Pancreas (tissue), 10 donors: ENCODE data around the gene ARHGAP33. TPM values are rescaled to one million over a fixed set of nuclear protein-coding genes. Genes with fewer than 3 reads are reported as not detected.

Source experiments
- ATAC-seq, 4 donors: fragments of 200-7000 bp; cut with Tn5 transposase; one replicate each; pipeline versions ENCODE4 v1.8.0 to v1.9.1; 2020; ENCODE audit warnings: mild to moderate bottlenecking in 4 of 4, moderate library complexity in 4 of 4
- DNase-seq, 6 donors: peaks; one replicate each; pipeline ENCODE4 v3.0.0-alpha.2; 2020
- FAIRE-seq: peaks from 2 replicates; lab custom pipeline; 2012; peaks lifted over from hg19 to GRCh38; lab: Jason Lieb, UNC
- H3K27ac ChIP-seq, 4 donors: fragments of 200-600 bp; sonication (generic); 1 replicate in 3 of 4; 2 replicates in 1 of 4; pipeline versions ENCODE4 v1.5.0 to v1.8.0; 2020
- H3K27me3 ChIP-seq, 4 donors: fragments of 200-600 bp; one replicate each; pipeline ENCODE4 v1.8.0; 2021
- H3K36me3 ChIP-seq, 3 donors: fragments of 200-600 bp; sonication (generic) in 1 of 3; one replicate each; pipeline versions ENCODE4 v1.5.0 to v1.8.0; 2020 to 2021
- H3K4me1 ChIP-seq, 3 donors: fragments of 200-600 bp; one replicate each; pipeline ENCODE4 v1.8.0; 2021
- H3K4me3 ChIP-seq, 4 donors: fragments of 200-600 bp; sonication (generic) in 2 of 4; one replicate each; pipeline versions ENCODE4 v1.5.0 to v1.8.0; 2020 to 2021
- H3K9me3 ChIP-seq, 4 donors: fragments of 200-600 bp; one replicate each; pipeline ENCODE4 v1.8.0; 2021
- CTCF ChIP-seq, 4 donors: fragments of 200-600 bp; sonication (generic) in 3 of 4; IDR thresholded peaks; one replicate each; pipeline versions ENCODE4 v1.5.0 to v1.8.0; 2021; ENCODE audit warnings: antibody characterized with exemption in 4 of 4
- WGBS, 2 donors: extraction: QIAGEN DNeasy Blood & Tissue Kit; methylation state at CpG; one replicate each; pipeline ENCODE4 v1.1.7; 2013; 5-methylcytosine and 5-hydroxymethylcytosine counted together
- intact Hi-C, 3 donors: fragments of 100-400 bp; cut with DNase I; formaldehyde crosslinking; loops; one replicate each; pipeline versions ENCODE4 v1.11.1 to v1.14.2; 2022
- polyA plus RNA-seq, 2 donors: library from polyadenylated mRNA; stranded (reverse); fragments of 200-250 nt; gene quantifications; one replicate each; pipeline ENCODE4 v1.2.3, GENCODE V29; 2013
- total RNA-seq, 6 donors: library from RNA; stranded (reverse); fragmentation: NEBNext Ultra II Directional in 4 of 6; extraction: Animal tissue kit (Norgen Biotek cat#: 25700) in 4 of 6; gene quantifications; one replicate each; pipeline versions ENCODE4 v1.2.1 to v1.2.4, GENCODE V29; 2021 to 2023
- donor health status: healthy with polysubstance abuse.
- donor health status: DM: no; HTN: no; CAD: no; lungs with moderate emphysema.
- donor health status: DM: no; HTN: no; CAD: no.
- donor health status: control.
- donor health status: control.
- donor health status: Bipolar disorder and iron deficiency.
- donor health status: DM: yes; HTN: yes; CAD: no.
- donor health status: DM: no; HTN: no; CAD: no.
- donor health status: DM: no; HTN: no; CAD: no.
- donor health status: DM: yes; HTN: yes; CAD: no.

Gene ARHGAP33
- total and polyA plus RNA-seq, 8 donors: 2.7 to 39.6 (median 10.0) TPM

GRCh38 chr19:35748106-35749020, 27.0 kb upstream of the ARHGAP33 start, which contains the start of gene LIN37:
Gene LIN37 (plus strand): TSS chr19:35748576. CDS start chr19:35748725, 149 bp downstream.
- peak; percentile 97 to 99 (median 99) for DNase-seq
- H3K27ac ChIP-seq: peak within 1 kb of the TSS in 1 of 4 donors; percentile 31

DNA sequence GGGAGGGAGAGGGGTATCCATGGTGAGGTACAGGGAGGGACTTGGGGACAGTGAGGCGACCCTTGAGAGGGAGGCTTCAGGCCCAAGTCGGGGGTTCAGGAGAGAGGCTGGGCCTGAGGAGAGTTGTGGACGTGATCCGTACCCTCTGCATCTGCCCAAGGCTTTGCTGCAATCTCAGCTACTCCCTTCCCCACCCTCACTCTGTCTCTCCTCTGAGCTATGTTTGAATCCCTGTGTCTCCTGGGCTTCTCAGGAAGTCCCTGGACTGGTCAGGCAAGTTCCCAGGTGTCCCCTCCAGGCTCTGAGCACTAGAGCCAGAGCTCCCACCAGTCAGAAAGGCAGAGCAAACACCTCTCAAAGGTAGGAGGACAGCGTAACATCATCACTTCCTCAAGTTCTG, 25.2 kb upstream of the ARHGAP33 start:
- H3K4me3 ChIP-seq: no peak overlapping the region
- FAIRE-seq (no peak), ATAC-seq (no peak), DNase-seq (no peak)
- intact Hi-C loops: no loop called here
- no peaks in the 10 kb centered on the region for H3K27me3 ChIP-seq
- peaks cover 0 to 18% (median 4%) of the 10 kb centered on the region in 3 donors for H3K4me1 ChIP-seq
- WGBS, 2 donors: 86 to 97% methylated on average over 5 of the region's 5 CpGs
- no peak overlapping the region for H3K27ac ChIP-seq
- H3K36me3 ChIP-seq: peaks cover 0 to 4% (median 0%) of the 10 kb centered on the region in 3 donors
- TF ChIP-seq CTCF (IDR thresholded peaks at IDR 0.05): no peak
- H3K9me3 ChIP-seq: no peaks in the 10 kb centered on the region

More at GRCh38 chr19:35748106-35749020, 27.0 kb upstream of the ARHGAP33 start, which contains the start of gene LIN37:
- H3K36me3 ChIP-seq: peaks cover 0 to 4% (median 0%) of the 10 kb centered on the region in 3 donors
- H3K27me3 ChIP-seq: no peaks in the 10 kb centered on the region
- peak in 2 of 4 donors; percentile 33 to 35 for TF ChIP-seq CTCF (IDR thresholded peaks at IDR 0.05)
- H3K9me3 ChIP-seq: no peaks in the 10 kb centered on the region
- ATAC-seq: peak; percentile 76 to 87 (median 84)
- FAIRE-seq: peak; percentile 93
- peak within 1 kb of the TSS; percentile 51 to 87 (median 74) for H3K4me3 ChIP-seq
- H3K4me1 ChIP-seq: peaks cover 6 to 25% (median 7%) of the 10 kb centered on the region in 3 donors
- intact Hi-C loops: no loop called here
- 0 to 1% methylated on average over 45 of the region's 45 CpGs for WGBS, 2 donors

GRCh38 chr19:35751839-35752745, 23.3 kb upstream of the ARHGAP33 start:
- H3K4me3 ChIP-seq: no peak overlapping the region
- intact Hi-C loops: no loop called here
- 85 to 89% methylated on average over 14 of the region's 14 CpGs for WGBS, 2 donors
- DNase-seq (peak in 1 of 6 donors; percentile 52), ATAC-seq (no peak), FAIRE-seq (no peak)
- peaks cover 0 to 4% (median 0%) of the 10 kb centered on the region in 3 donors for H3K36me3 ChIP-seq
- H3K27ac ChIP-seq: no peak overlapping the region
- H3K27me3 ChIP-seq: no peaks in the 10 kb centered on the region
- H3K4me1 ChIP-seq: peaks cover 0 to 17% (median 7%) of the 10 kb centered on the region in 3 donors
- H3K9me3 ChIP-seq: no peaks in the 10 kb centered on the region
- no peak for TF ChIP-seq CTCF (IDR thresholded peaks at IDR 0.05)

DNA sequence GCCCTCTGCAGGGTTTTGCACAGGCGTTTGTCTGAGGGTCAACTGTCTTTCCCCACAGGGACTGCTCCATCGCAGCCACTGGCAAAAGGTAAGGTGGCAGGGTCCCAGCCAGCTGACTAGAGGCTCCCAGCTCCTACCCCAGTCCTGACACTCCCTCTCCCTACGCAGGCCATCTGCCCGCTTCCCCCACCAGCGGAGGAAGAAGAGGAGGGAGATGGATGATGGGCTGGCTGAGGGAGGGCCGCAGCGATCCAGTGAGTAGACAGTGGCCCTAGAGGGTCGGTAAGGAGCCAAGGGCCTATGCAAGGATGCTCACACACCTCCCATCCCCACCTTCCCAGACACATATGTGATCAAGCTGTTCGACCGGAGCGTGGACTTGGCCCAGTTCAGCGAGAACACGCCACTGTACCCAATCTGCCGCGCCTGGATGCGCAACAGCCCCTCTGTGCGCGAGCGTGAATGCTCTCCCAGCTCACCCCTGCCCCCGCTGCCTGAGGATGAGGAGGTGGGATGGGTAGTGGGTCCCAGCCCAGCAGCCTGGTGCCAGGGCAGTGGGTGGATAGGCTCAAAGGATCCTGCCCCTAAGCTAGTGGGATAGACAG, 22.5 kb upstream of the ARHGAP33 start:
- ATAC-seq (no peak), DNase-seq (peak in 3 of 6 donors; percentile 17 to 56 (median 43)), FAIRE-seq (no peak)
- H3K4me1 ChIP-seq: peaks cover 0 to 20% (median 10%) of the 10 kb centered on the region in 3 donors
- peaks cover 0 to 4% (median 0%) of the 10 kb centered on the region in 3 donors for H3K36me3 ChIP-seq
- H3K27me3 ChIP-seq: no peaks in the 10 kb centered on the region
- intact Hi-C loops: no loop called here
- no peak overlapping the region for H3K27ac ChIP-seq
- no peaks in the 10 kb centered on the region for H3K9me3 ChIP-seq
- H3K4me3 ChIP-seq: no peak overlapping the region
- TF ChIP-seq CTCF (IDR thresholded peaks at IDR 0.05): no peak
- 93 to 95% methylated on average over 20 of the region's 20 CpGs for WGBS, 2 donors
